Measurements from ENCODE around the gene TRIM36. TPM values are rescaled to one million over a fixed set of nuclear protein-coding genes. Genes with fewer than 3 reads are reported as not detected.

The TRIM36 gene
- total RNA-seq, 1 donor from 2014 or later = 3.7 TPM

GRCh38 chr5:115087951-115088350 is 81.8 kb downstream of the TRIM36 start:
- no peak overlapping the region for H3K4me3 ChIP-seq
- no peak for DNase-seq
- intact Hi-C loops (cut with DNase I) = no loop called here

DNA sequence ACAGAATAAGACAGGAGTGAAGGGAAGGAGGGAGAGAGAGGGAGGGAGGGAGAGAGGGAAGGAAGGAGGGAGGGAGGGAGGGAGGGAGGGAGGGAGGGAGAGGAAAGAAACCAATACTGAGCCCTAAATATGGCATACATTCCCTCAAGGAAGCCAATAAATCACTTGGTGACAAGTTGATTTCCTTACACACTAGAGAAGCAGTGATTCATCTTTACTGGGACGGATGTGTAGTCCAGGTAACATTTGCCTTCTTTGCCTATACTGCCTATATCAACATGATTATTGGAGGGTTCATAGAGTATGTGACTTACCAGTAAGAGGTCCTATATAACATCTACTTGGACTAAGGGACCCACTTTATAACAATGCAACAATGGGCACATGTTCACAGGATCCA is 83.2 kb downstream of the TRIM36 start:
- H3K27ac ChIP-seq = no peak overlapping the region
- H3K4me1 ChIP-seq = no peaks in the 10 kb centered on the region
- H3K27me3 ChIP-seq = no peaks in the 10 kb centered on the region
- ATAC-seq = no peak
- H3K4me3 ChIP-seq = no peak overlapping the region
- H3K9me3 ChIP-seq = no peaks in the 10 kb centered on the region
- intact Hi-C loops (cut with DNase I) = no loop called here
- no peak for DNase-seq
- TF ChIP-seq, protein P1, sequence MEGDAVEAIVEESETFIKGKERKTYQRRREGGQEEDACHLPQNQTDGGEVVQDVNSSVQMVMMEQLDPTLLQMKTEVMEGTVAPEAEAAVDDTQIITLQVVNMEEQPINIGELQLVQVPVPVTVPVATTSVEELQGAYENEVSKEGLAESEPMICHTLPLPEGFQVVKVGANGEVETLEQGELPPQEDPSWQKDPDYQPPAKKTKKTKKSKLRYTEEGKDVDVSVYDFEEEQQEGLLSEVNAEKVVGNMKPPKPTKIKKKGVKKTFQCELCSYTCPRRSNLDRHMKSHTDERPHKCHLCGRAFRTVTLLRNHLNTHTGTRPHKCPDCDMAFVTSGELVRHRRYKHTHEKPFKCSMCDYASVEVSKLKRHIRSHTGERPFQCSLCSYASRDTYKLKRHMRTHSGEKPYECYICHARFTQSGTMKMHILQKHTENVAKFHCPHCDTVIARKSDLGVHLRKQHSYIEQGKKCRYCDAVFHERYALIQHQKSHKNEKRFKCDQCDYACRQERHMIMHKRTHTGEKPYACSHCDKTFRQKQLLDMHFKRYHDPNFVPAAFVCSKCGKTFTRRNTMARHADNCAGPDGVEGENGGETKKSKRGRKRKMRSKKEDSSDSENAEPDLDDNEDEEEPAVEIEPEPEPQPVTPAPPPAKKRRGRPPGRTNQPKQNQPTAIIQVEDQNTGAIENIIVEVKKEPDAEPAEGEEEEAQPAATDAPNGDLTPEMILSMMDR (IDR thresholded peaks at IDR 0.05) = no peak
- no peaks in the 10 kb centered on the region for H3K36me3 ChIP-seq

More at GRCh38 chr5:115087951-115088350, 81.8 kb downstream of the TRIM36 start:
- TF ChIP-seq, protein P1 (IDR thresholded peaks at IDR 0.05) = no peak
- no peak overlapping the region for H3K27ac ChIP-seq
- H3K9me3 ChIP-seq = no peaks in the 10 kb centered on the region
- H3K27me3 ChIP-seq = no peaks in the 10 kb centered on the region
- no peak for ATAC-seq
- no peaks in the 10 kb centered on the region for H3K36me3 ChIP-seq
- H3K4me1 ChIP-seq = no peaks in the 10 kb centered on the region

DNA sequence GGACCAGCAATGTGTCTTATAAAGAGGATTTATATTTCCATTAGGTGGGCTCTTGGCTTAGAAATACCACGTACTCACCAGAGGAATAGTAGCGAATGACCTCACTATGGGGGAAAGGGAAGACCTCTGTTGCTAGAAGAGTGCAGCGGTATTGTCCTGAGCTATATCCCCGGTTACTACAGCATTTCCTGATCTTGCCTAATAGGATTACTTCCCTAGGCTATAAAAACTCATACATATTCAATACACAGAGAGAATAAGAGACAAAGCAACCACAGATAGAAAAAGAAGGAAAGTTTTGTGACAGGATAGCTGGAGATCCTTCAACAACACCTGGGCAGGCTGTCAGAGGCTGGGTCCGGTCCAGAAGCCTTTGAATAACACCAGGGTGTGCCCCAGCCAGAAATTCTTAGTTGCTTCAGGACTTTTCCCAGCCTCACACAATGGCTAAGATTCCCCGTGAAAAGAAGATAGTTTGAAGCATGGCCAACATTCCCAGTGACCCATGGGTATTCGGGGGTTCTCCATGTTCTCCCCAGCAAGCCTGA is 85.4 kb downstream of the TRIM36 start:
- no peaks in the 10 kb centered on the region for H3K27me3 ChIP-seq
- TF ChIP-seq, protein P1 (IDR thresholded peaks at IDR 0.05) = no peak
- H3K9me3 ChIP-seq = no peaks in the 10 kb centered on the region
- no peak overlapping the region for H3K27ac ChIP-seq
- ATAC-seq (no peak), DNase-seq (no peak)
- H3K4me1 ChIP-seq = no peaks in the 10 kb centered on the region
- intact Hi-C loops (cut with DNase I) = no loop called here
- H3K36me3 ChIP-seq = no peaks in the 10 kb centered on the region
- H3K4me3 ChIP-seq = no peak overlapping the region

DNA sequence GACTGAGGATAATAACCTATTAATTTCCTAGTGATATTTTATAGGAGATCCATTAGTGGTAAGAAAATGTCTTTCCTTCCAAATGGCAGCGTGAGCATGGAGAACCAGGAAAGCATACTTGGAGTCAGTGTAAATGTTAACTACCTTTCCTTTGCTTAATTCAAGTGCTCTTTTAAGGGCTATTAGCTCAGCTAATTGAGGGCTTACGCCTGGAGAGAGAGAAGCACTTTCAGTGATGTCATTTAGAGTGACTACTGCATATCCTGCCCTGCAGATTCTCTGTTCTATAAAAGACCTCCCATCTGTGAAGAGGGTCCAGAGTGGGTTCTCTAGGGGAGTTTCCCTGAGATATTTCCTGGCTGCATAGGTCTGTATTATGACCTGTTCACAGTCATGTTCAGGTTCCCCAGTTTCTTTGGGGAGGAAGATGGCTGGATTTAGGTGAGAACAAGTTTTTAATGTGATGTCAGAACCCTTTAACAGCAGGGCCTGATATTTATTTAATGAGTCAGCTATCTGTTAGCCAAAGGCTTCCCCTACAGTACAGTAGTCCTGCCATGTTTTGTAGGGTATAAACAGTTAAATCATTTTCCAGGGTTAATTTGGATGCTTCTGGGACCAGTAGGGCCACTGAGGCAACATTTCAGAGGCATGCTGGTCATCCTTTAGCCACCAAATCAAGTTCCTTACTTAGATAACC is 89.6 kb downstream of the TRIM36 start:
- ATAC-seq (peak; percentile 47), DNase-seq (no peak)
- H3K4me3 ChIP-seq = no peak overlapping the region
- TF ChIP-seq, protein P1 (IDR thresholded peaks at IDR 0.05) = no peak
- H3K27ac ChIP-seq = no peak overlapping the region
- intact Hi-C loops (cut with DNase I) = no loop called here
- no peaks in the 10 kb centered on the region for H3K36me3 ChIP-seq
- H3K4me1 ChIP-seq = no peaks in the 10 kb centered on the region
- H3K27me3 ChIP-seq = no peaks in the 10 kb centered on the region
- no peaks in the 10 kb centered on the region for H3K9me3 ChIP-seq

Other genes starting within 250 kb of the TRIM36 start
- 40.0 TPM for gene PGGT1B, start 93.0 kb upstream of the TRIM36 start, total RNA-seq
- gene CCDC112, start 126.7 kb upstream of the TRIM36 start, total RNA-seq = 6.6 TPM